HG02763 (cell line): ENCODE data around the gene PPARA.

Experiments
- ATAC-seq: cut with Tn5 transposase; IDR thresholded peaks from one replicate; pipeline ENCODE4 v1.9.1; 2021; ENCODE audit warnings: mild to moderate bottlenecking, moderate library complexity; ENCODE audit not compliant: unreplicated experiment

PPARA gene

DNA sequence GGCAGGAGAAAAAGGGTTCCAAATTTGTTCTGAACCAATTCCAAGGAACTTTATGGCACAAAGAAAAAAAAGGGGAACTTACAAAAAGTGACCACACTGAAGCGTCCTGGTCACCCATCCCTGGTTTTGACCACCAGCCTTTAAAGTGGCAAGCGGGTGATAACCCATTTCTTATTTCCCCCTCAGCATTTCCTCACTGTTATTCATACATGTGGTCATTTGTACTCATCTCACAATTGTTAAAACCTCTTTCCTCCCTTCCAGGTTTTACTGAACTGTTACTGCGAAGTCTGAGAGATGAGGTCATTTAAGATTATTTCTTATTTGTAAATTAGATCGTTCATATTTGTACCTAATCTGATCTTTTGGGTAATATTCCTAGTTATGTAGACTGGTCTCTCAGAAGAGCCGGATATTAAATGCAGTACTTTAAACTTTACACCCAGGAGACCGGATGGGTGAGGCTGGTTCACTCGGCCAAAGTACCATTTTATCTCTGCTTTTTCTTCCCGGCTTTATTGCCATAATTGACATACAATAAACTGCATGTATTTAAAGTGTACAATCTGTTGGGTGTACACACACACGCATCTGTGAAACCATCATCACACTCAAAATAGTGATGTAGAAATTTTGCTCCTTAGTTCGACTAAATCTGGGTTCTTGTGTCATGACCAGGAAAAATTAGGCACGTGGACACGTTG, 52.7 kb downstream of the PPARA start:
- no peak for ATAC-seq

DNA sequence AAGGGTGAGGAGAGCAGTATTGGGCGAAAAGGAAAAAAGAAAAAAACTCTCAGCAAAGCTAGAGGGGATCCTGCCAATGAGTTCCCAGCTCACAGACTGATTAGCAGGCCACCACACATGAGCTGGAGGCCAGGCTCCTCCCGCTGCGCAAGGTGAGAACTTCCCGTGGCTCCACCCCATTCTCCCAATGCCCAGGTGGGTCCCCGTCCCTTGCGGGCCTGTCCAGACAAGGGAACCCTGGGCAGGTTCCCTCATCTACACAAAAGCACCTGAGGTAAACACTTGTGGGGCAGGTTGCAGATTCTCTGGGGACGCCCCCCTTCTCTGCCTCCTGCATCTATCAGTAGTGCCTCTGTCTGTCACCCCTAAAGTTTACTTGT, 53.3 kb downstream of the PPARA start:
- no peak for ATAC-seq

DNA sequence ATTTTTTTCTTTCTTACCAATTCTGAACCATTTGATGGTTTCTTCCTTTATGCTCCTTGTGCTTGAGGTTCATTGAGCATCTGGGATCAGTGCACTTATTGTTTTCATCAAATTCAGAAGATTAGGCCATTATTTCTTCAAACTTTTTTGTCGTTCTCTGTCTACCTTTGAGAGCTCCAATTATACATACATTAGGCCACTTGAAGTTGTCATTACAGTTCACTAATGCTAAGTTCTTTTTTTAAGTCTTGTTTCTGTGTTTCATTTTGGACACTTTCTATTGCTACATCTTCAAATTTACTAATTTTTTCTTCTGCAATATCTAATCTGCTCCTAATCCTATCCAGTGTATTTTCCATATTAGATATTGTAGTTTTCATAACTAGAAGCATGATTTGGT, 58.9 kb downstream of the PPARA start:
- no peak for ATAC-seq

DNA sequence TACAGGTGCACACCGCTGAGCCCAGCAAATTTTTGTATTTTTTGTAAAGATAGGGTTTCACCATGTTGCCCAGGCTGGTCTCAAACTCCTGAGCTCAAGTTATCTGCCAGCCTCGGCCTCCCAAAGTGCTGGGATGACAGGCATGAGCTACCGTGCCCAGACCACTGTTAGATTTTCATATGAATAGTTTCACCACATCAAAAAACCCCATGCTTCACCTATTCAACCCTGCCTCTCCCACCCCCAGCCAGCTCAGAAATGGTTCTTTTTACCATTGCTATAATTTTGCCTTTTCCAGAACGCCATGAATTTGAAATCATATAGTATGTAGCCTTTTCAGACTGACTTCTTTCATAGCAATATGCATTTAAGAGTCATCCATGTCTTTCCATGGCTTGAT, 61.9 kb downstream of the PPARA start:
- ATAC-seq, result no peak

DNA sequence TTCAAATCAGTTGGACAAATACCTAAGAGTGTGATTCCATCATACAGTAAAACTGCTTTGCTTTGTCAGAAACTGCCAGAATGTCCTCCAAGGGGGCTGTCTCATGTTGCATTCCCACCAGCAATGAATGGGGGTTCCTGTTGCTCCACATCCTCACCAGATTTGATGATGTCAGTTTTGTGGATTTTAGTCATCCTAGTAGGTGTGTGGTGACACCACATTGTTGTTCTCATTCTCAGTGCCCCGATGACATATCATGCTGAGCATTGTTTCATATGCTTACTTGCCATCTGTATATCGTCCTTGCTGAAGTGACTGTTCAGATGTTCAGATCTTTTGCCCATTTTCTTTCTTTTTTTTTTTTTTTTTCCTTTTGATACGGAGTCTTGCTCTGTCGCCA, 62.7 kb downstream of the PPARA start:
- no peak for ATAC-seq

DNA sequence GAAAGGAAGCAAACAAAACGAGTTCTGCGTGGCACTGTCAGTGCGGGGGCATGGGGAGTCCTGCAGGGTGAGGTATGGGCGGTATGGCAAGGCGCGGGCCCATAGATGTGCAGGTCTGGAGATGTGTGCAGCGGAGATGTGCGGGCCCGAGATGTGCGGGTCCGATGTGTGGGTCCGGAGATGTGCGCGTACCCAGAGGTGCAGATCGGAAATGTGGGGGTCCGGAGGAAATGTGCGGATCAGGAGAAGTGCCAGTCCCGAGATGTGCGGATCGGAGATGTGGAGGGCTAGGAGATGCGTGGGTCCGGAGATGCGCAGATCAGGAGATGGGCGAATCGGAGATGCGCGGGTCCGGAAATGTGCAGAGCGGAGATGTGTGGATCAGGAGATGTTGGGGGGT, 63.8 kb downstream of the PPARA start:
- ATAC-seq, result no peak

DNA sequence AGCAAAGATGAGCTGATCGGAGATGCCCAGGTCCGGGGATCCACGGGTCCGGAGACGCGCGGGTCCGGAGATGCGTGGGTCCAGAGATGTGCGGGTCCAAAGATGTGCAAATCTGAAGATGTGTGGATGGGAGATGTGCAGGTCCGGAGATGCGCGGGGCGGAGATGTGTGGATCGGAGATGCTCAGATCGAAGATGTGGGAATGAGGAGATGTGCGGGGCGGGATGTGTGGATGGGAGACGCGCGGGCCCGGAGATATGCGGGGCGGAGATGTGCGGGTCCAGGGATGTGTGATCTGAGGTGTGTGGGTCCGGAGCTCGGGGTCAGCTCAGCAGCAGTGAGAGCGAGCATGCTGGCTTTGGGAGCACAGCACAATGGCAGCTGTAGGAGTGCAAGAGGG, 64.3 kb downstream of the PPARA start:
- ATAC-seq, result no peak

DNA sequence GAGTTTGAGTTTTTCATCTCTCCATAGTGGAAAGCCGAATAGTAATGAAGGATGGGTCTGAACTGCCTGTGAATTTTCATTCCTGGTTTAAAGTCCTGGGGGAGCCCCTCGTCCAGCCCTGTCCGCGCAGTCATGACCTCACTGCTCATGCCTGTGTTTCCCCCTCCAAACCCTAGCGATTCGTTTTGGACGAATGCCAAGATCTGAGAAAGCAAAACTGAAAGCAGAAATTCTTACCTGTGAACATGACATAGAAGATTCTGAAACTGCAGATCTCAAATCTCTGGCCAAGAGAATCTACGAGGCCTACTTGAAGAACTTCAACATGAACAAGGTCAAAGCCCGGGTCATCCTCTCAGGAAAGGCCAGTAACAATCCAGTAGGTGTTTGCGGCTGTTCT, 69.3 kb downstream of the PPARA start:
- no peak for ATAC-seq

DNA sequence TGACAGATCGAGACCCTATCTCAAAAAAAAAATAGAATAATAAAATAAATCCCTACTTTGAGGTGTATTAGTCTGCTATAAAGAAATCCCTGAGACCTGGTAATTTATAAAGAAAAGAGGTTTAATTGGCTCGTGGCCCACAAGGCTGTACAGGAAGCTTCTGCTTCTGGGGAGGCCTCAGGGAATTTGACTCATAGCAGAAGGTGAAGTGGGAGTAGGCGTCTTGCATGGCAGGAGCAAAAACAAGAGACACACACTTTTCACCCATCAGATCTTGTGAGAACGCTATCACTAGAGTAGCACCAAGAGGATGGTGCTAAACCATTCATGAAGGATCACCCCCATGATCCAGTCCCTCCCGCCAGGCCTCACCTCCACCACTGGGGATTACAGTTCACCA, 70.6 kb downstream of the PPARA start:
- no peak for ATAC-seq

DNA sequence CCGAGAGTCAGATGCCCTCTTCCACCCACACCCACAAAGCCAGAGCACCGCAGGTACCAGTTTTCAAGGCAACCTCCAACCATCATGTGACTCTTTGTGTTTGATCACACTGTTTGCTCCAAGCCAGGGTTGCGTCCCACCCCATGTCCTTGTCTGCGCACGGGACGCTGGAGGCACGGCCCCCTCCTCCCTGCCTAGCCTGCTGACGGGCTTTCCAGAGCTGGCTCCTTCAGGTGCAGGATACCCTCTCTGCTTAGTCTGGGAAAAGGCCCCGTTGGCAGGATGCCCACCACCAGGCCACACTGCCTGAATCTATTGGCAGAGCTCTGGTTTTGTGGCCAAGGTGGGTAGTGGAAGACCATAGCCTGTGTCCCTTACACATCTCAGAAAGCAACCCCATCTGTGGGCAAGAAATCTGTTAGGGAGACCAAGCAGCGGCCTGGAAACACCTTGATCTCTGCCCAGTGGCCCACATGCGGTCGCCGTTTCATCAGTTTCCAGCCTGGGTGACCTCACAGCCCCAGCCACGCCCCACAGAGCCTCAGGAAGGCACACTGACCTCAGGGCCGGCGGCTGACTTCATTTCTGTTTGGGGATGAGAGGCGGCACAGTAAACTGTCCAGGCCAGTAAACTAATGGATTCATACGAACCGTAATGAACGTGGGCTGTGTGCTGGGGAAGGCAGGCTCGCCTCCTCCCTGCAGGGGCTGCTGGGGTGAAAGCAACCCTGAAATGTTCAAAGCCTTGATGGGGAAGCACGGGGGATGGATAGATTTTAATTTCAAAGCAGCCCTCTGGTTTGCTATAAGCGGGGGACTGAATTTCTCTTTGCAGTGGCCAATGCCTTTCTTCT, 73.9 kb downstream of the PPARA start:
- no peak for ATAC-seq

DNA sequence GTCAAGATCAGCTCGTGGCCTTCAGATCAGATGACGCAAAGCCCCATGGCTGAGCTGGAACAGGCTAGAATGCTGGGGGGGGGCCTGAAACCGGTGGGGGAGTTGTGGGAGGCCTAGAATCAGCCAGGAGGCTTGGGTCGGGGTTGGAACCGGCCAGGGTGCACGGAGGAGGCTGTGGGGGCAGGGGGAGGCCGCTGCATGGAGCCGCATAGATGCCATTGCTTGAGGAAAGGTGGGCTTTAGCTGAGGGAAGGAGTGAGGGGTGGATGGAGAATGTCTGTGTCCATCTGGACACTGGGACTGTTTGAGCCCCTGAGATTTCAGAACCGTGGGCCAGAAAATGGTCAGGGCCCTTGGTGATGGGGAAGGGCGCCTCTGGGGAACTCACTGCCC, 74.6 kb downstream of the PPARA start:
- no peak for ATAC-seq

DNA sequence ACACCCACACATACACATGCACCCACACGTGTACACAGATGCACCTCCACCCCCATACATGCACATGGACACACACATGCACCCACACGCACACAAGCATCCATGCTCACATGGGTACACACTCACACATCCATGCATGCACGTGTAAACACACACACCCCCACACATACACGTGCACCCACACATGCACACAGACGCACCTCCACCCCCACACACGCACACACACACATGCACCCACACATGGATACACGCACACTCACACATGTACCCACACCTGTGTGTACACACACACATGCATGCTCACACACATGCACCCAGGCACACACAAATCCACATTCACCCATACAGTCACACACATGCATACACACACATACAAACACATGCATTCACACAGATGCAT, 75.3 kb downstream of the PPARA start:
- no peak for ATAC-seq

DNA sequence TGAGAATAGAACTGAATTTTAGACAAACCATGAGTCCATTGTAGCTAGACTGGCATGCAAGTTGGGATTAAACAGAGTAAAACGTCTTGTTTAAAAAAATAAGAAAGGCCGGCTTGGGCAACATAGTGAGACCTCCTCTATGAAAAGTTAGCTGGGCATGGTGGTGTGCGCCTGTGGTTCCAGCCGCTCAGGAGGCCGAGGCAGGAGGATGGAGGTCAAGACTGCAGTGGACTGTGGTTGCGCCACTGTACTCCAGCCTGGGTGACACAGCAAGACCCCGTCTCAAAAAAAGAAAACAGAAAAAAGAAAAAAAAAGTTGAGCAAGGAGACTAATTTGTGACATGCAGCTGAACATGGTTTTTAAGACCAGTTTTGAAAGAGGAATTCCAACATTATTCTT, 76.3 kb downstream of the PPARA start:
- no peak for ATAC-seq

DNA sequence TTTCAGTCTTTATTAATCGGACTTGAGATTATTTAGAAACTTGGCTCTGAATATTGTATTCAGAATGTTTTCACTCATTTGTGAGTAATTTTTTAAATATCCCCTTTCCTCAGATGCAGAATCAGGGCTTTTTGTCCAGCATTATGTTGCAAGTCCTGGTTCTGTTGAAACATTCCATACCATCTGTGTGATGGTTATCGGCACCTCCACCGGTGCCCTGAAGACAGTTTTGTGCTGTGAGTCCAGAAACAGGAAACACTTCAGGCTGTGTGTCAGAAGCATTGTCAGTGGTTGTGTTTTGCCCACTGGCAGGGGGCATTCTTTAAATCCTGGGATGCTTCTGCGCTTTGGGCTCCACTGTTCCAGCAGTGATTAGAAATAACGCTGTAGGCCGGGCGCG, 79.4 kb downstream of the PPARA start:
- no peak for ATAC-seq

DNA sequence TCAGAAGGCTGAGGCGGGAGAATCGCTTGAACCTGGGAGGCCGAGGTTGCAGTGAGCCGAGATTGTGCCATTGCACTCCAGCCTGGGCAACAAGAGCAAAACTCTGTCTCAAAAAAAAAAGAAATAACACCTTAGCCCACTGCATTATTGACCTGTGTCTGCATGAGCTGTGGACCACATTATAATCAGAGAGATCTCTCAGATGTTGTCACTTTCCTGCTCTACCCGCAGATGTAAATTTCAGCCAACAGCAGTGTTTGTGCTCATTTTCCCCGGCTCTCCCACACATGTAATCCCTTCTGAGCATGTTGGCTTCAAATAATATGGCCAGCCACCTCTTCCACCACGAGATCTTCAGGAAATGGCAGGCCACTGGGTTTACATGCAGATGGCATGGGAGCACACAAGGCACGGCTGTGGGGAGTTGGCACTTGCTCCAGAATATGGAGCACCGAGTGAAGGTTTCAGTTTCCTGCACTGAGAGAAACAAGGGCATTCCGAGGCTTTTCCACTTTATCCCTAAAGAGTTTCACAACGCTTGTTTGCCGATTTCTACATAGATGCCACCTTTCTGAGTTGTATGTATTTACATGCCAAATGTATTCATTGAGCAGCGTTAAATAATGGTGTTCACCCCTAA, 80.1 kb downstream of the PPARA start:
- no peak for ATAC-seq

DNA sequence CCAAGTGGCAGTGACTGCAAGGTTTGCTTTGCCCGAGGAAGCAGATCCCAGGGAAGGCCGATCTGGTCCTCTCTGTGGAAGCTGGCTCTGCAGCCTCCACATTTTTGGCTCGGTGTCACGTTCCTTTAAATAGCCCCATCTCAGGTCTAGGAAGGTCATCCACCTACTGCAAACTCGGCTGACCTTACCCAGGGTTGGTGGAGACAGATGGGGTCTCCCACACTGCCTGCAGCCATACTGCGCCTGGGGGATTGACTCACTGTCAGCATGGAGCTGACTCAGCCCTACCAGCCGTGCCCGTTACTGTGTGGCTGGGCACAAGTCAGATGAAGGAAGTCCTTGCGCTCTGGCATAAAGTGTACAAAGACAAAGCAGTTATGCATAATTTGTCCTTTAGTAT, 82.9 kb downstream of the PPARA start:
- no peak for ATAC-seq

DNA sequence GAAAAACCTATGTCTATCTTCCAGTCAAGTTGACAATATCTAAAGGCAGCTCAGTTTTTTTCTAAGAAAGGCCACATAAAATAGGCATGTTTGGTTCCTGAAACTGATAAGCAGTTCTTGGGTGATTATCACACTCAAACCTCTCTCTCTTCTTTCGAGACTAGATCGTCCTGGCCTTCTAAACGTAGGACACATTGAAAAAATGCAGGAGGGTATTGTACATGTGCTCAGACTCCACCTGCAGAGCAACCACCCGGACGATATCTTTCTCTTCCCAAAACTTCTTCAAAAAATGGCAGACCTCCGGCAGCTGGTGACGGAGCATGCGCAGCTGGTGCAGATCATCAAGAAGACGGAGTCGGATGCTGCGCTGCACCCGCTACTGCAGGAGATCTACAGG, 84.6 kb downstream of the PPARA start:
- ATAC-seq, result no peak

DNA sequence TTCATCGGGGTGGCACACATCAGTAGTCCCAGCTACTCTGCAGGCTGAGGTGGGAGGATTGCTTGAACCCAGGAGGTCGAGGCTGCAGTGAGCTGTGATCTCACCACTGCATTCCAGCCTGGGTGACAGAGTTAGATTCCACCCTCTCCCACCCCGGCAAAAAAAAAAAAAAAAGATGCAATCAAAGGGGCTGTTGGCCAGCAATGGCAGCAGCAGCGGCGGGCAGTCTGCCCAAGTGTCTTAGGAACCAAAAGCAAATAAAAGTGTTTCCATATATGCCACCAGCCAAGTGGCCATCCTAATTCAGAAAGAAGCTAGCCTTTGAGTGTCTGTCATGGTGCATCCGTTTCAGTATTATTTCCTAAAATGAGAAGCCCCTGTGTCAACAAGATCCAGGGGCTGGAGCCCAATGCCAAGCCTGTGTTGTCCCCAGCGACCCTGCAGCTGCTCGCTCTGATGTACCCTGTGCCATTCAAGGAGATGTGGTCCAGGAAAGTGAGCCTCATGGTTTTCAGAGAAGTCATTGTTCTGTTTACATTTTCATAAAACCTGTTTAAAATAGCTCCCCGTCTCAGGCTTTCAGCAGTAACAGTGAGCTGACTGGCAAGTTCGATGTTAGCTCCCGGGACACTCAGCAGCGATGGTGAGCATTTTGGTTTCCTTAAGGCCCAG, 87.3 kb downstream of the PPARA start:
- ATAC-seq, result no peak

DNA sequence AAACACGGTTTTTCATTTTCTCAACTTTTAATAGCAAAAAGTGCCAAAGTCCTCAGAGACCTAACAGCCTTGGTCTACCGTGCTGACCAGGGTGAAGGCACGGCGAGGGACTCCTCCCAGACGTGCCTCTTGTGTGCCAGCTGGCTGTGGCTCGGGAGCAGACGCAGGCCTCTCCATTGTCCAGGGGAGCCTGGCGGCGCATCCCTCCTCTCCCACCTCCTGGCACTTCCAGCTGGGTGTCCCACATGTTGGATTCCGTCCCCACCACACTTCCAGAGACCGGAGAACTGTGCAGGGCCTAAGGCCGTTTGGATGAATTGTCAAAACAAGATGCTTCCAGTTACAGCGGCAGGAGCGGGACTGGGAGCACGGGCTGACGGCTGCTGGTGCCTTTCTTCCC, 88.2 kb downstream of the PPARA start:
- ATAC-seq, result no peak

DNA sequence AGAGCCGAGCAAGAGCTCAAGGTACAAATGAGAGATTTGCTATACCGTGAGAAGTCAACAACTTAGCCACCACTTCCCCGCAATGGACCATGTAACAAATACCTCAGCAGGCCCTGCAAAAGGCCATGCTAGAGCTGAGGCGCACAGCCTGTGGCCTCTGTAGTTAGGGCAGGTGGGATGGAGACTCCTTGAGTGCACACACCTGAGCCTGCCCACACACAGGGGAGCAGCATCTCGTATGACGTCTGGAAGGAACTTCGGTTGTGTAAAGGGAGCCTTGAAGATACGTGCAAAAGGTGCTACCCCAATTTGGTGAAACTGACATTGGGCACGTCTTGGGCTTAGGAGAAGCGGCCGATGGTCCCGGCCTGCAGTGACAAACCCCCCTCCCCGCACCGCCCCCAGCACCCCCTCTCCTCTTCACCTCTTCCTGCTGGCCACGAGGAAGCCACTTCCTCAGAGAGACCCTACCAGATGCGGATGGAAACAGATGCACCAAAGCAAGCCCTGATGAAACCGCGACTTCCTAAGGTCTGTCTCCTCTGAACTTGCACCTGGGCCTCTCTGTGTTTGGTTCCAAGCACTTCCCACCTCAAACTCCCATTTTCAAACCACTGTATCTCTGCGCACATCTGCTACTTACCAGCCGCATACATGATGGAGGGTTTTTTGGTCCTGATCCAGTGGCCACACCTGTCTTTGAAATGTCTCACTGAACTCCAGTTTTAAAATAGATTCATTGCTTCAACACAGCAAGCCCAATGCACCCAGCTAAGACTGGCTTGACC, 89.1 kb downstream of the PPARA start:
- ATAC-seq, result no peak

DNA sequence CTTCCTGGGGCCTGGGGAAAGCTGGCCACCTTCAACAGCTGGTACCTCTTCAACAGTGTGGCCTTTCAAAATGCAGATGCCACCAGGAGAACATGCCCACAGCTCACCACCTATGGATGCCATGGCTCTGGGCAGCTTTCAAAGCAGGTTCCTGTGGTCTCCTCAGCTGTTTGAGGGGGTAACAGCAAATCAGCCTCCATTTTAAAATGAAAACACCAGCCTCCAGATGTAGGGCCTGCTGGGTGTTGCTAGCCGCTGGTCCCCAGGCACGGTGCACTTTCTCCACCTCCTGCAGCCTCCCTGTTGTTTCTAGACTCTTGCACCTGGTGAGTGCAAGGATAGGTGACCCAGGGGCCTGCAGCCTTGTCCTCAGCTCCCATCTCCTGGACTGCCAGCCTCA, 89.7 kb downstream of the PPARA start:
- ATAC-seq, result no peak
